Type B pancreatic cell (in vitro differentiated cells): ENCODE results near the gene SLC22A23. TPM values are rescaled to one million over a fixed set of nuclear protein-coding genes. Genes with fewer than 3 reads are reported as not detected.

ENCODE experiments used
- DNase-seq: peaks from one replicate; pipeline ENCODE4 v3.0.0; 2021; ENCODE audit warnings: mixed read lengths; ENCODE audit not compliant: unreplicated experiment; ENCODE audit errors: extremely low spot score
- H3K27ac Mint-ChIP-seq: 2 replicates; pipeline ENCODE4 v1.8.0; 2021; ENCODE audit warnings: mild to moderate bottlenecking, mixed read lengths
- H3K27me3 Mint-ChIP-seq: 2 replicates; pipeline ENCODE4 v1.8.0; 2021; ENCODE audit warnings: mixed read lengths
- H3K36me3 Mint-ChIP-seq: 2 replicates; pipeline ENCODE4 v1.8.0; 2021; ENCODE audit warnings: mixed read lengths
- H3K4me1 Mint-ChIP-seq: one replicate; pipeline ENCODE4 v1.8.0; 2021; ENCODE audit warnings: mixed read lengths; ENCODE audit not compliant: unreplicated experiment
- H3K4me3 Mint-ChIP-seq: 2 replicates; pipeline ENCODE4 v1.8.0; 2021; ENCODE audit warnings: mild to moderate bottlenecking, mixed read lengths
- H3K9me3 Mint-ChIP-seq: 2 replicates; pipeline ENCODE4 v1.8.0; 2021; ENCODE audit warnings: mixed read lengths
- total RNA-seq: library from RNA; stranded (reverse); gene quantifications from 2 replicates; pipeline ENCODE4 v1.2.1, GENCODE V29; 2021; ENCODE audit warnings: low replicate concordance
- TF ChIP-seq, protein P1 (sequence below): fragments of 200-600 bp; sonication (generic); conservative IDR thresholded peaks from 2 replicates; pipeline ENCODE4 v1.5.0; 2021; ENCODE audit warnings: antibody characterized with exemption, mild to moderate bottlenecking

The SLC22A23 gene
- total RNA-seq, 1 donor from 2014 or later = 36.6 TPM

GRCh38 chr6:3306848-3307247, 150.0 kb downstream of the SLC22A23 start:
- no peaks in the 10 kb centered on the region for H3K27me3 Mint-ChIP-seq

GRCh38 chr6:3305831-3306230, 151.0 kb downstream of the SLC22A23 start:
- H3K9me3 Mint-ChIP-seq = peaks cover 12% of the 10 kb centered on the region
- no peaks in the 10 kb centered on the region for H3K4me1 Mint-ChIP-seq
- no peak for DNase-seq
- no peak overlapping the region for H3K4me3 Mint-ChIP-seq
- peaks cover 46% of the 10 kb centered on the region for H3K36me3 Mint-ChIP-seq
- no peaks in the 10 kb centered on the region for H3K27me3 Mint-ChIP-seq
- TF ChIP-seq, protein P1, sequence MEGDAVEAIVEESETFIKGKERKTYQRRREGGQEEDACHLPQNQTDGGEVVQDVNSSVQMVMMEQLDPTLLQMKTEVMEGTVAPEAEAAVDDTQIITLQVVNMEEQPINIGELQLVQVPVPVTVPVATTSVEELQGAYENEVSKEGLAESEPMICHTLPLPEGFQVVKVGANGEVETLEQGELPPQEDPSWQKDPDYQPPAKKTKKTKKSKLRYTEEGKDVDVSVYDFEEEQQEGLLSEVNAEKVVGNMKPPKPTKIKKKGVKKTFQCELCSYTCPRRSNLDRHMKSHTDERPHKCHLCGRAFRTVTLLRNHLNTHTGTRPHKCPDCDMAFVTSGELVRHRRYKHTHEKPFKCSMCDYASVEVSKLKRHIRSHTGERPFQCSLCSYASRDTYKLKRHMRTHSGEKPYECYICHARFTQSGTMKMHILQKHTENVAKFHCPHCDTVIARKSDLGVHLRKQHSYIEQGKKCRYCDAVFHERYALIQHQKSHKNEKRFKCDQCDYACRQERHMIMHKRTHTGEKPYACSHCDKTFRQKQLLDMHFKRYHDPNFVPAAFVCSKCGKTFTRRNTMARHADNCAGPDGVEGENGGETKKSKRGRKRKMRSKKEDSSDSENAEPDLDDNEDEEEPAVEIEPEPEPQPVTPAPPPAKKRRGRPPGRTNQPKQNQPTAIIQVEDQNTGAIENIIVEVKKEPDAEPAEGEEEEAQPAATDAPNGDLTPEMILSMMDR = no peak
- H3K27ac Mint-ChIP-seq = no peak overlapping the region

More at GRCh38 chr6:3306848-3307247, 150.0 kb downstream of the SLC22A23 start:
- DNase-seq = no peak
- peaks cover 12% of the 10 kb centered on the region for H3K9me3 Mint-ChIP-seq
- H3K4me1 Mint-ChIP-seq = no peaks in the 10 kb centered on the region
- no peak overlapping the region for H3K27ac Mint-ChIP-seq
- H3K4me3 Mint-ChIP-seq = no peak overlapping the region
- TF ChIP-seq, protein P1 = no peak
- H3K36me3 Mint-ChIP-seq = peaks cover 41% of the 10 kb centered on the region

- H3K36me3 Mint-ChIP-seq = peaks cover 46% of the 10 kb centered on the region
- H3K27me3 Mint-ChIP-seq = no peaks in the 10 kb centered on the region
- TF ChIP-seq, protein P1 = no peak
- H3K9me3 Mint-ChIP-seq = peaks cover 12% of the 10 kb centered on the region
- H3K4me1 Mint-ChIP-seq = no peaks in the 10 kb centered on the region
- H3K4me3 Mint-ChIP-seq = no peak overlapping the region
- H3K27ac Mint-ChIP-seq = no peak overlapping the region
- no peak for DNase-seq
These were observed 151.7 kb downstream of the SLC22A23 start for GRCh38 chr6:3305216-3305565.

DNA sequence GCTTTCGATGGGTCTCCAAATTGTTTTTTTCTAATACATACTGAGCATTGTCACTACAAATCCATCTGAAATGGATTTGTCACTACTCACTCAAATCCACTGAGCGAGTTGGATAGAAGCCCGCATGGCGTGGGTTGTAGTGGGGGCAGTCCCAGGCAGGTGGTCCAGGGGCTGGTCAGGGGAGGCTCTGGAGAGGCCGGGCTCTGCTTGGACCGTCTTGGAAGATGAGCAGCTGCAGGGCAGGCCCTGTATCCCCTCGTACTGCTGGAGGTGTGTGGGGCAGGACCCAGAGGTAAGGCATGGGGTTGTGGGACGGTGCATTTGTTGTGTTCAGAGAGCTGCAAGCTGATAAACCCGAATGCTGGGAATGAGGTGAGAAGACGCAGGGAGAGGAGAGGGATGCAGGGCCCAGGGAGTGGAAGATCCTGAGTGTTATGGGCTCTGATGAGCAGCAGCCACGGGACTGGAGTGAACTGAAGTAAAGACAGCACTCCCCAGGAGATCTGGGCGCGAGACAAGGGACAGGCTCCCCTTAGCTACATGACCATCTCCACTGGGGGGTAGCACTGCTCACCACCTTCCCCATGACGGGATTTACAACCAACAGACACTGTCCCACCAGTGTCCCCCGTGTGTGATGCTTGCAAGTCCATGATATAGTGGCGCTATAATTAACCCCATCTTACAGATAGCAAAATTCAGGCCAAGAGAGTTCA, 152.2 kb downstream of the SLC22A23 start:
- TF ChIP-seq, protein P1 = no peak
- H3K4me3 Mint-ChIP-seq = no peak overlapping the region
- DNase-seq = no peak
- no peaks in the 10 kb centered on the region for H3K27me3 Mint-ChIP-seq
- H3K4me1 Mint-ChIP-seq = no peaks in the 10 kb centered on the region
- no peak overlapping the region for H3K27ac Mint-ChIP-seq
- H3K36me3 Mint-ChIP-seq = peaks cover 46% of the 10 kb centered on the region
- peaks cover 12% of the 10 kb centered on the region for H3K9me3 Mint-ChIP-seq

DNA sequence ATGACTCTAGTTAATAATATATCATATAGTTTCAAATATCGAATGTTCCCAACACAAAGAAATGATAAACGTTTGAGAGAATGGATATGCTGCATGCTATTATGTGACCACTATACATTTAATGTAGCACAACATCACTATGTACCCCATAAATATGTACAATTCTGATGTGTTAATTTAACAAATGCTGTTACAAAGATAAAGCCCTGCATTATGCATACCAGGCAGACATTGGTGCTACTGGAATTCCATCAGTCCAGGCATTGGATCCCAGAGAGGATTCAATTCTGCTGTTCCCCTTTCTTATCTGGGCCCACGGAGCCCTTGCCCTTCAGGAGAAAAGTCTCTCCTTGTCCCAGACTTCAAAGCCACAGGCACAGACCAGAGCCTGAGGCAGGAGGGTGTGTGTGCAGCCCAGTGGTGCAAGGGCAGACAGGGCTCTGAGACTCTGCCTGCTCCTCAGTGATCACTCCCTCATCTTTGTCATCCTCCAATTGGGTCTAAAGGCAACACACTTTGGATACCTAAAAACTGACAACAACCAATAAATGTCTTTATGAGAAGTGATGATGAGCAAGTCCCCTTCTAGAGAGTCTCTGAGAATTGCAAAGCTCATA, 152.9 kb downstream of the SLC22A23 start:
- H3K27me3 Mint-ChIP-seq = no peaks in the 10 kb centered on the region
- peaks cover 46% of the 10 kb centered on the region for H3K36me3 Mint-ChIP-seq
- no peaks in the 10 kb centered on the region for H3K4me1 Mint-ChIP-seq

More for the DNA sequence above, 152.9 kb downstream of the SLC22A23 start:
- peaks cover 12% of the 10 kb centered on the region for H3K9me3 Mint-ChIP-seq
- no peak overlapping the region for H3K27ac Mint-ChIP-seq
- TF ChIP-seq, protein P1 = no peak
- H3K4me3 Mint-ChIP-seq = no peak overlapping the region
- no peak for DNase-seq
